ENCODE measurements around the gene BUD13.

DNA sequence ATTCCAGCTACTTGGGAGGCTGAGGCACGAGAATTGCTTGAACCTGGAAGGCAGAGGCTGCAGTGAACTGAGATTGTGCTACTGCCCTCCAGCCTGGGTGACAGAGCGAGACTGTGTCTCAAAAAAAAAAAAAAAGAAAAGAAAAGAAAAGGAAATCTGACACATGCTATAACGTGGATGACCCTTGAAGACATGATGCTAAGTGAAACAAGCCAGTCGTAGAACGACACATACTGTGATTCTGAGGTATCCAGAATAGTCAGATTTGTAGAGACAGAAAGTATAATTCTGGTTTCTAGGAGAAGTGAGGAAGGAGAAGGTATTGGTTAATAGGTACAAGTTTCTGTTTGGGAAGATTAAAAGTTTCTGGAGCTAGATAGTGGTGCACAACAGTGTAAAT is 25.6 kb upstream of the BUD13 start:
- TF ChIP-seq EZH2phosphoT487 (IDR thresholded peaks at IDR 0.05; ENCODE audit: unreplicated experiment) (no peak), EZH2 (IDR thresholded peaks at IDR 0.05; ENCODE audit: low read depth, unreplicated experiment) (no peak), JUNB (IDR thresholded peaks at IDR 0.05; ENCODE audit: unreplicated experiment) (no peak), NANOG (IDR thresholded peaks at IDR 0.05; ENCODE audit: borderline replicate concordance) (no peak), POLR2AphosphoS5 (IDR thresholded peaks at IDR 0.05; ENCODE audit: low read depth) (no peak), STAT1 (IDR thresholded peaks at IDR 0.05; ENCODE audit: unreplicated experiment) (no peak), CREB1 (CRISPR knock-in tag; IDR thresholded peaks at IDR 0.05; ENCODE audit: low read depth) (no peak), ZNF114 (CRISPR knock-in tag; IDR thresholded peaks at IDR 0.05) (no peak)
- TF ChIP-seq, protein P1, sequence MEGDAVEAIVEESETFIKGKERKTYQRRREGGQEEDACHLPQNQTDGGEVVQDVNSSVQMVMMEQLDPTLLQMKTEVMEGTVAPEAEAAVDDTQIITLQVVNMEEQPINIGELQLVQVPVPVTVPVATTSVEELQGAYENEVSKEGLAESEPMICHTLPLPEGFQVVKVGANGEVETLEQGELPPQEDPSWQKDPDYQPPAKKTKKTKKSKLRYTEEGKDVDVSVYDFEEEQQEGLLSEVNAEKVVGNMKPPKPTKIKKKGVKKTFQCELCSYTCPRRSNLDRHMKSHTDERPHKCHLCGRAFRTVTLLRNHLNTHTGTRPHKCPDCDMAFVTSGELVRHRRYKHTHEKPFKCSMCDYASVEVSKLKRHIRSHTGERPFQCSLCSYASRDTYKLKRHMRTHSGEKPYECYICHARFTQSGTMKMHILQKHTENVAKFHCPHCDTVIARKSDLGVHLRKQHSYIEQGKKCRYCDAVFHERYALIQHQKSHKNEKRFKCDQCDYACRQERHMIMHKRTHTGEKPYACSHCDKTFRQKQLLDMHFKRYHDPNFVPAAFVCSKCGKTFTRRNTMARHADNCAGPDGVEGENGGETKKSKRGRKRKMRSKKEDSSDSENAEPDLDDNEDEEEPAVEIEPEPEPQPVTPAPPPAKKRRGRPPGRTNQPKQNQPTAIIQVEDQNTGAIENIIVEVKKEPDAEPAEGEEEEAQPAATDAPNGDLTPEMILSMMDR (conservative IDR thresholded peaks at IDR 0.05; ENCODE audit: low read depth in 2 of 2), result no peak
- TF ChIP-seq, protein P2, sequence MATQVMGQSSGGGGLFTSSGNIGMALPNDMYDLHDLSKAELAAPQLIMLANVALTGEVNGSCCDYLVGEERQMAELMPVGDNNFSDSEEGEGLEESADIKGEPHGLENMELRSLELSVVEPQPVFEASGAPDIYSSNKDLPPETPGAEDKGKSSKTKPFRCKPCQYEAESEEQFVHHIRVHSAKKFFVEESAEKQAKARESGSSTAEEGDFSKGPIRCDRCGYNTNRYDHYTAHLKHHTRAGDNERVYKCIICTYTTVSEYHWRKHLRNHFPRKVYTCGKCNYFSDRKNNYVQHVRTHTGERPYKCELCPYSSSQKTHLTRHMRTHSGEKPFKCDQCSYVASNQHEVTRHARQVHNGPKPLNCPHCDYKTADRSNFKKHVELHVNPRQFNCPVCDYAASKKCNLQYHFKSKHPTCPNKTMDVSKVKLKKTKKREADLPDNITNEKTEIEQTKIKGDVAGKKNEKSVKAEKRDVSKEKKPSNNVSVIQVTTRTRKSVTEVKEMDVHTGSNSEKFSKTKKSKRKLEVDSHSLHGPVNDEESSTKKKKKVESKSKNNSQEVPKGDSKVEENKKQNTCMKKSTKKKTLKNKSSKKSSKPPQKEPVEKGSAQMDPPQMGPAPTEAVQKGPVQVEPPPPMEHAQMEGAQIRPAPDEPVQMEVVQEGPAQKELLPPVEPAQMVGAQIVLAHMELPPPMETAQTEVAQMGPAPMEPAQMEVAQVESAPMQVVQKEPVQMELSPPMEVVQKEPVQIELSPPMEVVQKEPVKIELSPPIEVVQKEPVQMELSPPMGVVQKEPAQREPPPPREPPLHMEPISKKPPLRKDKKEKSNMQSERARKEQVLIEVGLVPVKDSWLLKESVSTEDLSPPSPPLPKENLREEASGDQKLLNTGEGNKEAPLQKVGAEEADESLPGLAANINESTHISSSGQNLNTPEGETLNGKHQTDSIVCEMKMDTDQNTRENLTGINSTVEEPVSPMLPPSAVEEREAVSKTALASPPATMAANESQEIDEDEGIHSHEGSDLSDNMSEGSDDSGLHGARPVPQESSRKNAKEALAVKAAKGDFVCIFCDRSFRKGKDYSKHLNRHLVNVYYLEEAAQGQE (IDR thresholded peaks at IDR 0.05; ENCODE audit: unreplicated experiment), result no peak
